ENCODE results near the gene PCK2.

GRCh38 chr14:24141097-24141880 is 47.2 kb downstream of the PCK2 start, which contains the start of gene EMC9:
- TF ChIP-seq, protein P1, sequence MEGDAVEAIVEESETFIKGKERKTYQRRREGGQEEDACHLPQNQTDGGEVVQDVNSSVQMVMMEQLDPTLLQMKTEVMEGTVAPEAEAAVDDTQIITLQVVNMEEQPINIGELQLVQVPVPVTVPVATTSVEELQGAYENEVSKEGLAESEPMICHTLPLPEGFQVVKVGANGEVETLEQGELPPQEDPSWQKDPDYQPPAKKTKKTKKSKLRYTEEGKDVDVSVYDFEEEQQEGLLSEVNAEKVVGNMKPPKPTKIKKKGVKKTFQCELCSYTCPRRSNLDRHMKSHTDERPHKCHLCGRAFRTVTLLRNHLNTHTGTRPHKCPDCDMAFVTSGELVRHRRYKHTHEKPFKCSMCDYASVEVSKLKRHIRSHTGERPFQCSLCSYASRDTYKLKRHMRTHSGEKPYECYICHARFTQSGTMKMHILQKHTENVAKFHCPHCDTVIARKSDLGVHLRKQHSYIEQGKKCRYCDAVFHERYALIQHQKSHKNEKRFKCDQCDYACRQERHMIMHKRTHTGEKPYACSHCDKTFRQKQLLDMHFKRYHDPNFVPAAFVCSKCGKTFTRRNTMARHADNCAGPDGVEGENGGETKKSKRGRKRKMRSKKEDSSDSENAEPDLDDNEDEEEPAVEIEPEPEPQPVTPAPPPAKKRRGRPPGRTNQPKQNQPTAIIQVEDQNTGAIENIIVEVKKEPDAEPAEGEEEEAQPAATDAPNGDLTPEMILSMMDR (IDR thresholded peaks at IDR 0.05; ENCODE audit: low read length) = no peak
- no peak for TF ChIP-seq EZH2phosphoT487 (IDR thresholded peaks at IDR 0.05; ENCODE audit: low read length)
